H1 (cell line): ENCODE data around the gene ILDR2. TPM values are rescaled to one million over a fixed set of nuclear protein-coding genes. Genes with fewer than 3 reads are reported as not detected.

Experiments
- CTCF ChIA-PET: fragments of 300-600 bp; sonication (Branson Sonifier 250); formaldehyde crosslinking; loops from one replicate; lab custom pipeline; 2021; ENCODE audit not compliant: partially characterized antibody; lab: Charles Lee
- POLR2A ChIA-PET: fragments of 300-600 bp; sonication (Branson Sonifier 250); formaldehyde crosslinking; loops from one replicate; lab custom pipeline; 2021; ENCODE audit warnings: inconsistent platforms; ENCODE audit not compliant: partially characterized antibody; lab: Charles Lee
- DNase-seq, 2 experiments: peaks; one replicate each; pipeline versions ENCODE4 v3.0.0 to v3.0.0-alpha.2; 2010 to 2022; ENCODE audit warnings: low spot score in 2 of 2, low read depth in 1 of 2, mixed read lengths in 1 of 2
- FAIRE-seq: peaks from 2 replicates; lab custom pipeline; 2011; peaks lifted over from hg19 to GRCh38; lab: Jason Lieb, UNC
- H2AFZ ChIP-seq: 2 replicates; pipeline ENCODE4 v1.8.1; 2012; ENCODE audit warnings: low read length, inconsistent platforms
- H2AK5ac ChIP-seq: 2 replicates; pipeline ENCODE4 v1.6.1; 2013; ENCODE audit warnings: low read depth, low read length
- H2BK120ac ChIP-seq: replicated peaks from 2 replicates; pipeline ENCODE3; 2013; ENCODE audit warnings: low read depth, low read length, inconsistent platforms
- H2BK12ac ChIP-seq: 2 replicates; pipeline ENCODE4 v1.6.1; 2013; ENCODE audit warnings: low read depth, low read length
- H2BK15ac ChIP-seq: 2 replicates; pipeline ENCODE4 v1.6.1; 2013; ENCODE audit warnings: low read length
- H2BK20ac ChIP-seq: 2 replicates; pipeline ENCODE4 v1.6.1; 2013; ENCODE audit warnings: low read length
- H2BK5ac ChIP-seq: 2 replicates; pipeline ENCODE4 v1.6.1; 2013; ENCODE audit warnings: low read depth, low read length
- H3K14ac ChIP-seq: 2 replicates; pipeline ENCODE4 v1.6.1; 2013; ENCODE audit warnings: inconsistent platforms; ENCODE audit not compliant: insufficient read length
- H3K18ac ChIP-seq: 2 replicates; pipeline ENCODE4 v1.6.1; 2013; ENCODE audit warnings: low read length; ENCODE audit errors: extremely low read depth
- H3K23ac ChIP-seq: 2 replicates; pipeline ENCODE4 v1.6.1; 2013; ENCODE audit warnings: inconsistent platforms; ENCODE audit not compliant: insufficient read length
- H3K23me2 ChIP-seq: 2 replicates; pipeline ENCODE4 v1.6.1; 2013; ENCODE audit warnings: low read depth, low read length
- H3K27ac ChIP-seq: 2 replicates; pipeline ENCODE4 v1.6.1; 2011; ENCODE audit warnings: low read depth, low read length, inconsistent platforms
- H3K27me3 ChIP-seq, 4 experiments: replicated peaks in 1 of 4; 1 replicate in 1 of 4; 2 replicates in 3 of 4; pipeline versions ENCODE4 v1.6.1 to v1.8.1; 2011 to 2013; ENCODE audit warnings: low read length in 3 of 4, mild to moderate bottlenecking in 3 of 4, inconsistent platforms in 2 of 4, mixed read lengths in 2 of 4, moderate library complexity in 1 of 4; ENCODE audit not compliant: control insufficient read depth in 3 of 4, insufficient read depth in 3 of 4; ENCODE audit errors: extremely low read depth in 1 of 4
- H3K36me3 ChIP-seq, 4 experiments: 2 replicates each; pipeline versions ENCODE4 v1.6.1 to v1.8.1; 2011 to 2013; ENCODE audit warnings: mild to moderate bottlenecking in 4 of 4, low read length in 3 of 4, moderate library complexity in 2 of 4, control low read depth in 1 of 4, inconsistent platforms in 1 of 4; ENCODE audit not compliant: insufficient read depth in 4 of 4, control insufficient read depth in 2 of 4
- H3K4ac ChIP-seq: replicated peaks from 2 replicates; pipeline ENCODE3; 2013; ENCODE audit warnings: low read length, low read depth, mixed read lengths, inconsistent platforms; ENCODE audit not compliant: insufficient read length
- H3K4me1 ChIP-seq, 4 experiments: replicated peaks in 1 of 4; 1 replicate in 1 of 4; 2 replicates in 3 of 4; pipeline versions ENCODE4 v1.6.1 to v1.8.1; 2011 to 2013; ENCODE audit warnings: low read length in 3 of 4, inconsistent platforms in 2 of 4, mixed read lengths in 1 of 4; ENCODE audit not compliant: insufficient read depth in 4 of 4, control insufficient read depth in 3 of 4
- H3K4me2 ChIP-seq, 2 experiments: 2 replicates each; pipeline versions ENCODE4 v1.6.1 to v1.8.1; 2011 to 2013; ENCODE audit warnings: low read depth in 2 of 2, low read length in 2 of 2, control low read depth in 1 of 2, inconsistent platforms in 1 of 2, mild to moderate bottlenecking in 1 of 2; ENCODE audit not compliant: insufficient read depth in 1 of 2
- H3K4me3 ChIP-seq, 4 experiments: fragments of 200-600, 300-600 bp in 1 of 4; sonication (generic), shearing (Covaris generic), sonication (Bioruptor Twin) in 1 of 4; 2 replicates each; pipeline versions ENCODE4 v1.5.1 to v1.8.1; 2011 to 2016; ENCODE audit warnings: low read length in 4 of 4, low read depth in 3 of 4, control low read depth in 2 of 4, inconsistent platforms in 2 of 4, mild to moderate bottlenecking in 2 of 4, mixed read lengths in 1 of 4, moderate library complexity in 1 of 4; ENCODE audit not compliant: insufficient read depth in 2 of 4; ENCODE audit errors: extremely low read depth in 1 of 4
- H3K56ac ChIP-seq: replicated peaks from 2 replicates; pipeline ENCODE3; 2013; ENCODE audit warnings: low read depth, mild to moderate bottlenecking, mixed read lengths, low read length, inconsistent platforms; ENCODE audit not compliant: insufficient read length
- H3K79me1 ChIP-seq: 2 replicates; pipeline ENCODE4 v1.6.1; 2013; ENCODE audit warnings: low read depth, low read length, control low read depth
- H3K79me2 ChIP-seq, 2 experiments: 2 replicates each; pipeline versions ENCODE4 v1.6.1 to v1.8.1; 2012 to 2013; ENCODE audit warnings: low read length in 2 of 2, mild to moderate bottlenecking in 2 of 2, inconsistent platforms in 1 of 2; ENCODE audit not compliant: insufficient read depth in 2 of 2, control insufficient read depth in 1 of 2
- H3K9ac ChIP-seq, 4 experiments: replicated peaks in 1 of 4; 1 replicate in 1 of 4; 2 replicates in 3 of 4; pipeline versions ENCODE4 v1.6.1 to v1.8.1; 2011 to 2013; ENCODE audit warnings: low read depth in 3 of 4, low read length in 3 of 4, control low read depth in 2 of 4, mild to moderate bottlenecking in 2 of 4, moderate library complexity in 2 of 4, inconsistent platforms in 1 of 4; ENCODE audit errors: extremely low read depth in 1 of 4
- H3K9me3 ChIP-seq, 2 experiments: 2 replicates each; pipeline versions ENCODE4 v1.6.1 to v1.8.1; 2012 to 2013; ENCODE audit warnings: mild to moderate bottlenecking in 2 of 2, moderate library complexity in 2 of 2, control low read depth in 1 of 2, inconsistent platforms in 1 of 2, low read depth in 1 of 2, low read length in 1 of 2, mixed read lengths in 1 of 2; ENCODE audit not compliant: insufficient read depth in 2 of 2
- H4K20me1 ChIP-seq, 2 experiments: replicated peaks in 1 of 2; 2 replicates each; pipeline versions ENCODE3 to v1.8.1; 2011 to 2013; ENCODE audit warnings: inconsistent platforms in 2 of 2, low read length in 2 of 2, mild to moderate bottlenecking in 1 of 2; ENCODE audit not compliant: insufficient read depth in 2 of 2, control insufficient read depth in 1 of 2
- H4K5ac ChIP-seq: 2 replicates; pipeline ENCODE4 v1.6.1; 2013; ENCODE audit warnings: low read length, low read depth, mixed read lengths, inconsistent platforms; ENCODE audit not compliant: insufficient read length
- H4K8ac ChIP-seq: 2 replicates; pipeline ENCODE4 v1.8.0; 2013; ENCODE audit warnings: mild to moderate bottlenecking, moderate library complexity, low read length, inconsistent platforms; ENCODE audit not compliant: insufficient read depth; ENCODE audit errors: extremely low read depth
- H4K91ac ChIP-seq: replicated peaks from 2 replicates; pipeline ENCODE3; 2013; ENCODE audit warnings: low read length, mixed read lengths, inconsistent platforms; ENCODE audit not compliant: insufficient read length
- KDM1A ChIP-seq: fragments of 200-600, 300-600 bp; sonication (generic); IDR thresholded peaks from 2 replicates; pipeline ENCODE4 v1.7.1; 2016; ENCODE audit warnings: mild to moderate bottlenecking, low read length, borderline replicate concordance
- NANOG ChIP-seq: IDR thresholded peaks from 2 replicates; pipeline ENCODE4 v1.6.1; 2011; ENCODE audit warnings: low read length, low read depth, mild to moderate bottlenecking, inconsistent platforms; ENCODE audit not compliant: insufficient read depth, poor library complexity, severe bottlenecking
- POU5F1 ChIP-seq: IDR thresholded peaks from 2 replicates; pipeline ENCODE4 v1.6.1; 2011; ENCODE audit warnings: low read depth, mild to moderate bottlenecking, low read length, moderate library complexity
- TAF7 ChIP-seq: optimal IDR thresholded peaks from 2 replicates; pipeline ENCODE3; 2011; ENCODE audit warnings: low read depth, mild to moderate bottlenecking, inconsistent platforms, low read length, moderate library complexity, borderline replicate concordance
- YY1 ChIP-seq: IDR thresholded peaks from 2 replicates; pipeline ENCODE4 v1.6.1; 2011; ENCODE audit warnings: low read depth, mild to moderate bottlenecking, low read length
- WGBS, 2 experiments: shearing (Covaris generic) in 1 of 2; methylation state at CpG; one replicate each; pipeline versions ENCODE4 v1.1.6 to v1.1.7; 2013 to 2015; ENCODE audit warnings: low lambda C conversion rate in 2 of 2, mixed read lengths in 2 of 2, inconsistent platforms in 1 of 2, low coverage in 1 of 2, missing lambda C conversion rate in 1 of 2; ENCODE audit not compliant: insufficient replicate concordance in 2 of 2, insufficient coverage in 1 of 2, insufficient read length in 1 of 2; ENCODE audit errors: extremely low coverage in 1 of 2, missing lambda C conversion rate in 1 of 2; 5-methylcytosine and 5-hydroxymethylcytosine counted together
- polyA plus RNA-seq, 7 experiments: library from polyadenylated mRNA; depleted of rRNA in 3 of 7; stranded (reverse) in 5 of 7; unstranded in 2 of 7; fragments of >200 nt in 5 of 7; fragments of 200-250 nt in 2 of 7; gene quantifications; 1 replicate in 5 of 7; 2 replicates in 1 of 7; 4 replicates in 1 of 7; pipeline versions ENCODE4 v1.2.1 to v1.2.3, GENCODE V29; 2011 to 2013; ENCODE audit warnings: missing spikeins in 2 of 7, mixed read lengths in 2 of 7
- total RNA-seq: library from RNA; stranded (reverse); fragmentation: NEBNext Ultra II Directional; extraction: Animal tissue kit (Norgen Biotek cat#: 25700); gene quantifications from 2 replicates; pipeline ENCODE4 v1.2.1, GENCODE V29; 2021

The ILDR2 gene
- total and polyA plus RNA-seq, 2 of the 8 experiments (the other 6 are each of a cell fraction or from before 2014, with no cell fraction given), result 0.85 to 0.86 TPM

DNA sequence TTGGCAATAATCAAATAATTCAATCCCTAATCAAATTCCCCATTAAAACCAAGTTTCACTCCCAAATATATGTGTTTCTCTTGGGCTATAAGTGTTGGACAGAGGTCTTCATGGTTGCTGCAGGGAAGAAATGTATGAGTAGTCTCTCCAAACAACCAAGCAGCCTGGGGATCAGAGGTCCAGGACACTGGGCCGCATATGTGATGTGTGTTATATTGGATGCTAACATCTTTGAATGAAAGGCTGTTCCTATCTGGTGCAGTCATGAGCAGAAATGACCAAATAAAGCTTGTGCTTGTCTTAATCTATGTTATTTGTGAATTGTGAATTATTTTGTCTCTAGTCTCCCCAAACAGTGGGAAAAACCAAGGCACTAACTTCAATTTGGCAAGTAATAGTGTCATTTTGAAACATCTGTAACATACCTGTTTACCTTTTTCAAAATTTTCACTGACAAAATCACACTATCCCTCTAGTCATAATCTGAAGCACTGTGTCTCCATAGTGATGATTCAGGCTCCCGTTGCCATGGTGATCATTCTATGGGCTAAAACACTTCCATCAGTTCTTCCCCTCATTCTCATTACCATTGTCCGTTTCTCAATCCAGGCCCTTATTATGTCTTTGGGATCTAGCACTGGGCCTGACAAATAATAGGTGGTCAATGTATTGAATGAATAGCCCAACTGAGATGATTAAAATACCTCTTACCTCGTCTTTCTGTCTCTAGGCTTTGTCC lies 86.8 kb downstream of the ILDR2 start:
- 80% methylated on average over 4 of the region's 4 CpGs; no CpG with 5 or more reads in 1 of the 2 experiments for WGBS, 2 experiments
- no peak overlapping the region for H3K18ac ChIP-seq
- H3K36me3 ChIP-seq, result no peaks in the 10 kb centered on the region
- CTCF ChIA-PET, result interaction anchor here (13.4 kb wide), 2 partner anchors 21 to 170 kb away, joined by 152 to 305 read pairs; no protein-coding TSS in a partner anchor
- H3K9ac ChIP-seq, result no peak overlapping the region
- POLR2A ChIA-PET, result no interaction called here
- DNase-seq, result no peak
- H3K4me1 ChIP-seq, result 0 out of 7 replicates have a peak, but pooled peaks cover 0 to 3% (median 0%) of the 10 kb centered on the region in 4 experiments
- H3K14ac ChIP-seq, result no peak overlapping the region
- H2AFZ ChIP-seq, result no peak overlapping the region
- H3K9me3 ChIP-seq, result no peaks in the 10 kb centered on the region
- FAIRE-seq, result no peak
- H4K20me1 ChIP-seq, result no peaks in the 10 kb centered on the region
- no peak overlapping the region for H2BK15ac ChIP-seq
- no peak overlapping the region for H2BK5ac ChIP-seq
- H3K4me2 ChIP-seq, result no peak overlapping the region
- H2BK12ac ChIP-seq, result no peak overlapping the region
- H2AK5ac ChIP-seq, result no peak overlapping the region
- peaks cover 1 to 10% (median 8%) of the 10 kb centered on the region in 4 experiments for H3K27me3 ChIP-seq
- no peaks in the 10 kb centered on the region for H3K79me2 ChIP-seq
- no peaks in the 10 kb centered on the region for H3K79me1 ChIP-seq
- no peak overlapping the region for H2BK20ac ChIP-seq
- H3K56ac ChIP-seq, result no peak overlapping the region
- H3K4ac ChIP-seq, result no peak overlapping the region
- no peak overlapping the region for H4K91ac ChIP-seq
- H2BK120ac ChIP-seq, result no peak overlapping the region
- TF ChIP-seq KDM1A, result no peak
- no peak for TF ChIP-seq POU5F1
- no peak for TF ChIP-seq YY1
- TF ChIP-seq NANOG, result no peak
- TF ChIP-seq TAF7, result no peak
- no peak overlapping the region for H4K8ac ChIP-seq
- no peak overlapping the region for H3K23ac ChIP-seq
- no peak overlapping the region for H3K27ac ChIP-seq
- H4K5ac ChIP-seq, result no peak overlapping the region
- no peak overlapping the region for H3K4me3 ChIP-seq
- H3K23me2 ChIP-seq, result peaks cover 1% of the 10 kb centered on the region; the same call in 1 of the 2 replicates
